CMK (cell line): ENCODE data around the gene RPS6KA4.

Source experiments
- DNase-seq: peaks from one replicate; pipeline ENCODE4 v3.0.0-alpha.2; 2010; ENCODE audit warnings: low read depth

The RPS6KA4 gene

DNA sequence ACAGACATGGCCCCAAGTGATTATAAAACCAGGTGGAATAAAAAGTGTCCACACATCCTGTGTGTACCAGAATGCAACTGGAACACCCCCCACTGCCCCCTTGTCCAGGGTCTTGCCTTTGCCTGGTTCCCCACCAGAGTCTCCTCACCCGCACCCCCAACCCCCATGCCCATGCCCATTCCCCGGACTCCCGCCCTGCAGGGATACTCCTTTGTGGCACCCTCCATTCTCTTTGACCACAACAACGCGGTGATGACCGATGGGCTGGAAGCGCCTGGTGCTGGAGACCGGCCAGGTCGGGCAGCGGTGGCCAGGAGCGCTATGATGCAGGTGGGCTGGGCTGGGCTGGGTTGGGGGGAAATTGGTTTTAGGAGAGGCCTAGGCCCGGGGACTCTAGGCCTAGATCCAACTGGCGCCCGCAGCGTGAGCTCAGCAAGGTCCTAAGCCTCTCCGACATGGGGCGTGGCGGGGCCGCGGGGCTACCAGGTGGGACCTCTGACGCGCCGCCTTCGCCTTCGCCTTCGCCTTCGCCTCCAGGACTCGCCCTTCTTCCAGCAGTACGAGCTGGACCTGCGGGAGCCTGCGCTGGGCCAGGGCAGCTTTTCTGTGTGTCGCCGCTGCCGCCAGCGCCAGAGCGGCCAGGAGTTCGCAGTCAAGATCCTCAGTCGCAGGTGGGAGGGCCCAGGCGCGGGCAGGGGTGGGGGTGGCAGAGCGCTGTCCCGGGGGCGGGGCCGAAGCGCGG lies 9.1 kb downstream of the RPS6KA4 start:
- no peak for DNase-seq

DNA sequence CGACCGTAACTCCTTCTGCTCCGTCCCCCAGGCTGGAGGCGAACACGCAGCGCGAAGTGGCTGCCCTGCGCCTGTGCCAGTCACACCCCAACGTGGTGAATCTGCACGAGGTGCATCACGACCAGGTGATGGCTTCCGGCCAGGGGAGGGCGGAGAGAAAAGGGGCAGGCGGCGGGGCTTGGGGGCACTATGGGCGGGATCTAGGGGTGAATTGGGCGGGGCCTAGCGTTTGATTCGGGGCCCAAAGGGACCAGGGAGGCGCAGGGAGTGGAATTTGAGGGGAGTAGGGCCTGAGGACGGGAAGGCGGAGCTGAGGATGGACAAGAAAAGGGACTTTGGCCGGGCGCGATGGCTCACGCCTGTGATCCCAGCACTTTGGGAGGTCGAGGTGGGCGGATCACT lies 9.7 kb downstream of the RPS6KA4 start:
- no peak for DNase-seq

DNA sequence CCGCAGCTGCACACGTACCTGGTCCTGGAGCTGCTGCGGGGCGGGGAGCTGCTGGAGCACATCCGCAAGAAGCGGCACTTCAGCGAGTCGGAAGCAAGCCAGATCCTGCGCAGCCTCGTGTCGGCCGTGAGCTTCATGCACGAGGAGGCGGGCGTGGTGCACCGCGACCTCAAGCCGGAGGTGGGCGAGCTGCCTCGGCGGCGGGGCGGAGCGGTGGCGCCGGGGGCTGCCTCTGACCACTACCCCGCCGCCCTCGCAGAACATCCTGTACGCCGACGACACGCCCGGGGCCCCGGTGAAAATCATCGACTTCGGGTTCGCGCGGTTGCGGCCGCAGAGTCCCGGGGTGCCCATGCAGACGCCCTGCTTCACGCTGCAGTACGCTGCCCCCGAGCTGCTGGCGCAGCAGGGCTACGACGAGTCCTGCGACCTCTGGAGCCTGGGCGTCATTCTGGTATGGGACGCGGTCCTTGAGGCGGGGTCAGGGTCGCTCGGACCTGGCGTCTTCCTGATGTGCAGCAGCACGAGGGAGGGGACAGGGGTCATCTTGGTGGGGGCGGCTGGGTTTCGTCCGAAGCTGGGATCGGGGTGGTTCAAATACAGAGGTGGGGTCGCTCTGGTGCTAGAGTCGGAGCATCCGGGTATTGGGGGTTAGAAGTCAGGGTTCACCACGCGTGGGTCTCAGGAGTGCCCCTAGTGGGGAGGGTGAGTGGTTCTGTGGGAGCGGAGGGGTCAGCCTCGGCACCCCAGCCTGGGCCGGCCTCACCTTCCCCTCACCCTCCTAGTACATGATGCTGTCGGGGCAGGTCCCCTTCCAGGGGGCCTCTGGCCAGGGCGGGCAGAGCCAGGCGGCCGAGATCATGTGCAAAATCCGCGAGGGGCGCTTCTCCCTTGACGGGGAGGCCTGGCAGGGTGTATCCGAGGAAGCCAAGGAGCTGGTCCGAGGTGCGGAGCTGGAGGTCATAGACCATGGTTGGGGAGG lies 10.8 kb downstream of the RPS6KA4 start:
- DNase-seq: no peak

DNA sequence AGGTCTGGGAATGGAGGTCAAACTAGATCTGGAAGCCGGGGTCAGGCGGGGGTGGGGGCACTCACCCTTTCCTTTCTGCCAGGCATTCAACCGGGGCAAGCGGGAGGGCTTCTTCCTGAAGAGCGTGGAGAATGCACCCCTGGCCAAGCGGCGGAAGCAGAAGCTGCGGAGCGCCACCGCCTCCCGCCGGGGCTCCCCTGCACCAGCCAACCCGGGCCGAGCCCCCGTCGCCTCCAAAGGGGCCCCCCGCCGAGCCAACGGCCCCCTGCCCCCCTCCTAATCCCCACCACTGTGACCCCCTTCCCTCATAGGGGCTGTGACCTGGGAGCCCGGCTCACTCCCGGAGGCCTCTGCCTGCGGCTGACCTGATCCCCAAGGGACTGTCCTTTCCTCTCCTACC lies 12.2 kb downstream of the RPS6KA4 start:
- DNase-seq: no peak

DNA sequence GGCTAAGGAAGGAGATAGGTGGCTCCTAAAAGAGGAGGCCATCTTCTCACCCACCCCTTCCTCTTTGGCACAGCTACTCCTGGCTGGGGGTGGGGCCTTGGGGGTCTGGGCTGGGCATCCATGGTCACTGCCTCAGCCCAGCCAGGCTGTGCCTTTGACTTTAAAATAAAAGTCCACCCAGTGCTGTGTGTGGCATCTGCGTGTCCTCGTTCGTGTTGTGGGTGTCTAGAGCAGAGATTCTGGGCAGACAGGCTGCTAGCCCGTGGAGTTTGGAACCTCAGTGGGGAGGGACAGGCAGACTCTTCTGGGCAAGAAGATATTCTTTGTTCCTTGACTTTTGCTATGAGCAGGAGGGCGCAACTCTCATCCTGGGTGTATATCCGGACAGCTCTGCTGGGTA lies 13.1 kb downstream of the RPS6KA4 start:
- no peak for DNase-seq

DNA sequence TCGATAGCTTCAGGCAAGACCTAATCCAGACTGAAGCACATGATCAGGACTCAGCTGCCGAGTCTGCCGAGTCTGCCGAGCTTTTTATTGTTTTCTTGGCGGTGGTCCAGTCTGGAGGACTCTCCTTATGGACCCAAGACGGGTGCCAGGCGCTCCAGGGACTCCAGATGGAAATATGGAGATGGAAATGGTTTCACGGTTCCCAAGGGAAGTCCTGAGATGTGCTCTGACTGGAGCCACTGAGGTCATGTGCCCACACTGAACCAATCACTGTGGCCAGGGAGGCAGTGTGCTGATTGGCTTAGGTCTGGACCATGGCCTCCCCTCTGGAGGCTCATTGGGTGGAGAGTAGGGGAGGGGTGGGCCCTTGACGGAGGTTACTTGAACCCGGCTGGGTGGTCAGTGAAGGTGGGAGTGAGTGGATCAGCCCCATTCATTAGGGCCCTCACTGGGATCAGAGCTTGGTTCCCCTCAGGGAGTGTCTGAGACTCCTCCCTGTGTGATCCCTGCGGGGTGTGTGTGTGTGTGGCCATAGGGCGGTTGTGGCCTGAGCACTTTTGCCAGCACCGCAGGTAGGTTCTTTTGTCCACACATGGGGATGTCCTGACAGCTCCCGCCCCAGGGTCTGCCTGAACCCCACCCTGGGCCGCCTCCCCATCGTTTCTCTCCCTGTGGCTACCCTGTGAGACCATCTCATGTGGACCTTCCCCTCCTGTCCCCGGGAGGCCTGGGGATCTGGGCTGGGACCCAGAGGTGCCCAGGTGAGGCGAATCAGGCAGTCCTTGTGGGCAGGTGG lies 14.0 kb downstream of the RPS6KA4 start:
- peak; percentile 72 for DNase-seq

DNA sequence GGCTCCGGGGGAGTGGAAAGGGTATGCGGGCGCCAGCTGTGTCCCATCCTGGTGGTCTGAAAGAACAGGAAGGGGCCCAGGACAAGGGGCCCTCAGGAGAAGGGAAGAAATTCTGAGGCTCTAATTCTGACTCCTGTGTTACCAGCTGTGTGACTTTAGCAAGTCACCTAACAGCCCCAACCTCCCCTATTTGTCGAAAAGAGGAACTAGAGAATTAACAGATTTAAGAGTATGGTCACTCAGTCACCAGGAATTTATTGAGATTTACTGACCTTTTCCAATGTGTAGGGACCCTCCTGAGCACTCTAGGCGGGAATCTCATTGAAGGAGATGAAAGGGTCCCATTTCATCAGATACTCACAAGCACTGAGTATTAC lies 14.6 kb downstream of the RPS6KA4 start:
- no peak for DNase-seq

DNA sequence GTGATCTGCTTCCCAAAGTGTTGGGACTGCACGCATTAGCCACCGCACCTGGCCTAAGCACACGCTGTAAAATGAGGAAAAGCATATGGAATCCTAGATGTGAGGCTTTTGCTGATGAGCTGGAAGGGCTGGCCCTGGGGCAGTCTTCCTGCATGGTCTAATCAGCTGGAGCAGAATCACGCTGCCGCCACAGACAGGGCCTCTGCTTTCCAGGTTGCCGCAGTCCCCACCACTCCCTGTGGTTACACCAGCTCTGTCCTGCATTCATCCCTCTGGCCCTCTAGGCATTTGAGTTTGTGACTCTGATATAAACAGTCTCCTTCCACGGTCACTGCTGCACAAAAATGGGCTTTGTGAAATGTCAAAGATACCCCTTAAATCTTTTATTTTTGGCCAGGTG lies 17.1 kb downstream of the RPS6KA4 start:
- no peak for DNase-seq

DNA sequence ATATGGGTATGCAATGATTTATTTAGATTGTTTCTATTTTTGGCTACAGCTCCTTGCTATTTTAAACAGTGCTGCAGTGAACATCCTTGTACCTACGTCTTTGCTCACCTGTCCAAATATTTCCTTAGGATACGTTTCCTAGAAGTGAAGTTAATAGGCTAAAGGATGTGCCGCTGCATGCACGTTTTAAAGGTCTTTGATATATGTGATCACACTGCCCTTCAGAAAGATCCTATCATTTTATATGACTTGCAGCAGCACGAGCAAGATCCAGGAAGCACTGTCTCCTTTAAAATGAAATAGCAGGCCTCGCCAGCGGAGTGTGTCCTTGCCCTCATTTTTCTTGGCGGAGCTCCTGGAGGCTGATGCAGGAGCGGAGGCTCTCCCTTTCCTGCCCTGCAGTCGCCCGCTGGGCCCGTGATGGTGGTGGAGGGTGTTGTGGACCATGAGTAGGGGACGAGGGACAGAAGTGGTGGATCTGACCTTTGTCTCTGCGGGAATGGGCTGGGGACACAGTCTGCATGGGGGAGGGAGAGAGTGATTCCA lies 19.4 kb downstream of the RPS6KA4 start:
- DNase-seq: no peak

DNA sequence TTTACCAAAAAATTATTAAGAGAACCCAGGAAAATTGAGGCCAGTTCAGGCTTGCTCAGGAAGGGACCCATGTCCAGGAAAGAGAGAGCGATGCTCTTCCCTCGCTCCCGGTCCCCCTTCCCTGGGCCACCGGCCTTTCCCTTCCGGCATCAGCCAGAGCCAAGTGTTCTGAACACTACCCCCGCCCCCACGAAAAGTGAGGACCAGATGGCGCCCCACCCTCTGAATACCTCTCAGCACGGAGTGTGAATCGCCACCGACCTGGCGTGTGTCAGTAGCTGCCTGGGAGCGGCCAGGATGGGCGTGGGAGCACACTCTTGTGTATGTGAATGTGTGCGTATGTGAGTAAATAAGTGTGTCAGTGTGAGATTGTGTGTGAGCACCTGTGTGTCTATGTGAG lies 20.2 kb downstream of the RPS6KA4 start:
- no peak for DNase-seq

DNA sequence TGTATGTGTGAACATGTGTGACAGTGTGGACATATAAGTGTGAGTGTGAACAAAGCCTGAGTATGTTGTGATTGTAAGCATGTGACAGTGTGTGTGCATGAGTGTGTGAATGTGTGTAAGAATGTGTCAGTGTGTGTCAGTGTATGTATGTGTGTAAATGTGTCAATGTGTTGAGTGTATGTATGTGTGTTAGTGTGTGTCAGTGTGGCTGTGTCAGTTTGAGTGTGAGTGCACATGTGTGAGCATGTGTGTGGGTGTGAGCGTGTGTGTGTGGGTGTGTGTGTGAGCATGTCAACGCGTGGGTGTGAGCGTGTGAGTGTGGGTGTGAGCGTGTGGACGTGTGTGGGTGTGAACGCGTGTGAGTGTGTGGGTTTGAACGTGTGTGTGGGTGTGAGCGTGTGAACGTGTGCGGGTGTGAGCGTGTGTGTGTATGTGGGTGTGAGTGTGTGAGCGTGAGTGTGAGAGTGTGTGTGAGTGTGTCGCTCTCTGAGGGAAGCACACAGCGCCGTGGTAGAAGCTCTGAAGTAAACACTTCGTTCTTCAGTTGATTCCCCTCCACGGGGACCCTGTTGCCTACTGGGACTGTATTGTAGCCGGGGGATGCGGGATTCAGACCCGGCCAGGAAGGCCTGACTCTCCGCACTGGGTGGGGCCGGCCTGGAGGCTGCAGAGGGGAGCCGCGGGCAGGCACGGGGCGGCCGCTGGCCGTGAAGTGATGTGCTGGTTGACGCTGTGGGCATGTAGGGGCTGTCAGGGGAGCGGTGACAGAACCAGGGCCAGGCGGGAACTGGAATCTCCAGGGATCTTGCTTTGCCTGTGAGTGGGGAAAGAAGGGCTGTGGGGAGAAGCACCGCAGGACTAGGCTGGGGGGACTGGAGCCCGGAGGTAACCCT lies 21.1 kb downstream of the RPS6KA4 start:
- DNase-seq: no peak

DNA sequence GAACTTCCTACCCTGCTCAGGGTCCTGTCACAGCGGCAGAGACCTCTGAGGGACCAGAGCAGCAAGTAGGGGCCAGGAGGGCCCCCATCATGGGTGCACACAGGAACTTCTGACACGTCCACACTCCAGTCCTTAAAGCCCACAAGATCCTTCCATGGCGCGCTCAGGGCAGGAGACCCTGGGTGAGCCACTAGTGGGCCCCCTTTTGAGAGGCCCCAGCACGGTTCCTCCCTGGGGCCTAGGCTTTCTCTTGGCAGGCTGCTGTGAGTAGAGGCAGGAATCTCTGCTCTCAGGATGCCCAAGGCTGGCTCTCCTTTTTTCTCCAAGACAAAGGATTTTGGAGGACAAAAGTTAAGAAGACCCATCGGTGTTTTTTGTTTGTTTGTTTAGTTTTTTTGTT lies 22.4 kb downstream of the RPS6KA4 start:
- DNase-seq: no peak

DNA sequence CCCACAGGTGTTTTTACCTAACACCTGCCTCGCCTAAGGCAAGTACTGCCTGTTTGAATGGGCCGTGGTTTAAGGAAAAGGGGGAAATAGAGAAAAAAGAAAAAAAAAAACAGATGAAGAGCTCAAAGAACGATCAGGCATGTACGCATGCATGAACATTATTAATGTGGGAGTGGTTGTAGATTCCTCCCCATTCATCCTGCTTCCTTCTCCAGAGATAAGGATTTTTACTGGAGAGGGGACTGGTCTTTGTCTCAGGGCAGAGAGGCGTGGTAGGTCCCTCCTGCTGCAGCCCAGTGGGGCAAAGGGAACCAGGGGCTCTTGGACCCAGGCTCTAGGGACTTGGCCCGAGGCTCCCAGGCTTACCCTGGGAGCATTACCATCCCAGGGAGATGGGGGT lies 23.1 kb downstream of the RPS6KA4 start:
- no peak for DNase-seq

DNA sequence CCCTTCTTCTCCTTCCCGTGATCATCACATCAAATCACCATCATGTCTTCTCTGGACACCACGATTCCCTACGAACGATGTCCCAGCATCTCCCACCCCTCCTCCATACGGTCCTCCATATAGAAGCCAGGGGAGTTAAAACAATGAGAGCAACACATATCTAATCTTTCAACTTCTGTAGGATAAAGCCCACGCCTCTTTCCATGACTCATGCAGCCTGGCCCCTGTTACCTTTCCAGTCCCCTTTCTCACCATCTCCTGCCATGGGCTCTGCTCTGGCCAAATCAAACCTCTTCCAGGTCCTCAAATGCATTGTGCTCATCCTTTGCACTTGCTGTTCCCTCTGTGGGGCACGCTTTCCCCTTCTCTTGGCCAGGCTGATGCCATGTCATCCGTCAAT lies 23.6 kb downstream of the RPS6KA4 start:
- no peak for DNase-seq

DNA sequence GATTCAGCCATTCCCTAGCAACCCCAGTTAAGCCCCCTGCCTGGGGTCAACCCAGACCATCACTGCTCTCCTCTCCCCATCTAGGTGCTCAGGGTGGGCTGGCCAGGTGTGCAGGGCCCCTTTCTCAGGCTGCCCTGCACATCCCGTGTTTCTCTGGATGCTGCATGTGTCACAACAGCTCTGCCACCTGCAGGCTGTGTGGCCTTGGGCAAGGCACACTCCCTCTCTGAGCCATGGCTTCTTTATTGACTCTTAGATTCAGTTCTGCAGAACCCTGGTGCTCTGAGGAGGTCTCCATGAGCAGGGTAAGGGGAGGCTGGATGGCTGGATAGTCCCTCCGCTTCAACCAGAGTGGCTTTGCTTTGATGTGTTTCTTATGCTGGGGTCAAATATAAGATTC lies 24.6 kb downstream of the RPS6KA4 start:
- DNase-seq: no peak

DNA sequence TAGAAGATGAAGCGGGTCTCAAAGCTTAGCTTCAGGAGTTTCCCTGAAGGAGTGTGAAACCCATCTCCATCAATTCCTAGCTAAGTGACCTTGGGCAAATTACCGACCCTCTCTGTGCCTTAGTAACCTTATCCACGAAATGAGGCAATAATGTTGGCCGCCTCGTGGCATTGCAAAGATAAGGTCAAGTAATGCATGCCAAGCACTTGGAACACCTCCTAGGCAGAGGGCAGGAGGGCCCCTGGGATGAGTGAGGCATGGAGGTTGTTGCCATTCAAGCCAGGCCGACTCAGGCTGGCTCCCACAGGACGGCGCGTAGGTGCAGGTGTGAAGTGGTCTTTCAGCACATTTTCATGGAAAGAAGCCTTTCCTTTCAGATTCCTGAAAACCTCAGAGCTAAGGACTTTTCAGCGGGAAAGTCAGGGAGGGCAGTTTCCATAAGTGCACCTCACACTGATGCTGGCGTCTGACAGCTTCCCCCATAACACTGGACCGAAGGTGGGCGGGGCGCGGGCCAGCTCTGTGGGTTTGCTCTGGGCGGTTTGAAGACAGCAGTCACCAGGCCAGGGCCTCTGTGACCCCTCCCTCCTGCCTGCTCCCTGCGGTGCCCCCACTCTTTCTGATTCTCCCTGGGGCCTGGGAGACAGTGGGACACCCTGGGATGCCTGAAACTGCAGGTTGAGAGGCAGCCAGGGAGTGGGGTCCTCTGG lies 25.2 kb downstream of the RPS6KA4 start:
- no peak for DNase-seq

DNA sequence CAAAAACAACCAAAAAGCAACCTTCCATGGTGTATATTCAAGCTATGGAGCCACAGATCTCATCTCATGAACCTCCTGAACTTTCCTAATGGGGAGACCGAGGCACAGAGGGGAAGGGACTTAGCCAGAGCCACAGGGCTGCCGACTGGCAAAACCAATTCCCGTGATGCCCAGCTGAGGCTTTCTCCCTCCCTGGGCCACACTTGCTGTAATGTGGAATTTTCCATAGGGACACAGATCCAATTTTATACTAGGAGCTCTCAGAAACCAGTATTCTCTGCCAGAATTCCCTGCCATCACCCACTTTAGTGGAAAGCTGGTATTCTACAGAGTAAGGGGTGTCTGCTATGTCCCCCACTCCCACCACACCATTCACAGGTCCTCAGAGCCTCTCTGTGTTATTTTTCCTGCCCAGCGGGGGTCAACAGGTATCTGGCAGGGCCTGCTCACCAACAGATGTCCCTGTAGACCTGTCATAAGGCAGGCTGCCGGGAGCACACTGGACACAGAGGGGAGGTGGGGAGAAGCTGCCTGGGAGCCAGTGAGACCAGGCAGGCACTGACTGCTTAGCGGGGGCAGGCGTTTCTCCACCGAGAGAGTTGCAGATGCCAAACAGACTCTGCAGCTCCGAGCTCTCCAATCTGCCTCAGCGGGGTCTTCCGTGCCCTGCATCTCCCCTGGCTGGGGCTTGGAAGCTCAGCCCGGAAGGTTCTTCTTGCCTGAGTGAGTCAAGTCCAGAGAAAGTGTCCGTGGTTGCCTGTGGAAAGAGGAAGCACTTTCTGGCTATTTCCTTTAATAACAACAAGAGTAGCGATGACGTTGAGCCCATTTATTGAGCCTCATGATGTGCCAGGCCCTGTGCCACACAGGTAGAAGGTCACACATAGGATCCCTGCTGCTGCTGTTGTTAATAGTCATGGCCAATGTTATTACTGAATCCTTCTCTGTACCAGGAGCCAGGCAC lies 26.3 kb downstream of the RPS6KA4 start:
- DNase-seq: no peak

DNA sequence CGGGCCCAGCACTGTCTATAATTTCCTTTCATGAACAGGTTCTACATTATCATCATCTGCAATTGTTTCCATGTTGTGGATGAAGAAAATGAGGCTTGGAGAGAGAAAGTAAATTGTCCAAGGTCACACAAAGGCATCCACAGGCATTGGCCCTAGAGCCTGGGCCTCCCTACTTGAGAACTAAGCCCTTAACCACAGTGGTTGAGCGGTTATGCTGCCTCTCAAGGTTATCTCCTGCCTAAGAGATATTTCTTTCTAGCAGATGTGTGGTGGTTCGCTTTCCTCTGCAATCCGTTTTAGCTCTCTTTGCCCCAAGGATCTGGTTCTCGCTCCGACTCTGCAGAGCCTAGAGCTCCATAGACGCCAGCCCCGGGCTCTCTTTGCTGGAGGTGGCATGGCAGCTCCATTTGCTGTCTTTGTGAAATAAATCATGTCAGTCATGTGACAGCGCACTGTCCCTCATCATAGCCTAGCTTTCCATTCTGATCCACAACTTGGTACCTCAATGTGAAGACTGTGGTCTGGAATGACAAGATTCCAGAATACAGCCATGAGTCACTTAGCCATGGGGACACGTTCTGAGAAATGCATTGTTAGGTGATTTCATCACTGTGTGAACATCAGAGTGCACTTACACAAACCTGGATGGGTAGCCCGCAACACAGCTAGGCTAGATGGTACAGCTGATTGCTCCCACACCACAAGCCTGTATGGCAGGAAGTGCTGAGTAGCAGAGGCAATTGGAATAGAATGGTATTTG lies 27.2 kb downstream of the RPS6KA4 start:
- no peak for DNase-seq

DNA sequence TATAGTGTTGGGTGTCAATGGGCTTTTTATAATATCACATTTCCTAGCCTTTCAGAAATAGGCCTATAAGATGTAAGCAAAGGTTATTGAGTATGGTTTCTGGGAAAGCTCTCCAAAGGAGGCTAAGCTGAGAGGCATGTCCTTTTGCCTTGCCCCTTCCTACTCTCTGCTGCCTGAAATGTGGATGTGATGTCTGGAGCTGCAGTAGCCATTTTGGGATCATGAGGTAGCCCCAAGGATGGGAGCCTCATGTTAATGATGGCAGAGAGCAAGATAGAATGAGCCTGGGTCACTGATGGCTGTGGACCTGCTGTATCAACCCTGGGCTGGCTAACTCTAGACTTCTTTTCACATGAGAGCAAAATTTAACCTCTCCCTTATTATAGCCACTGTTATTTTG lies 29.0 kb downstream of the RPS6KA4 start:
- no peak for DNase-seq
